ENCODE results near the gene SRSF7. TPM values are rescaled to one million over a fixed set of nuclear protein-coding genes. Genes with fewer than 3 reads are reported as not detected.
"Not testable (repeated sequence)": the region's sequence is repeated elsewhere in the genome, so short reads cannot be mapped to it uniquely, and the experiment has no call there.

Gene SRSF7
- polyA plus RNA-seq, 4 donors: 209 to 259 (median 233) TPM

DNA sequence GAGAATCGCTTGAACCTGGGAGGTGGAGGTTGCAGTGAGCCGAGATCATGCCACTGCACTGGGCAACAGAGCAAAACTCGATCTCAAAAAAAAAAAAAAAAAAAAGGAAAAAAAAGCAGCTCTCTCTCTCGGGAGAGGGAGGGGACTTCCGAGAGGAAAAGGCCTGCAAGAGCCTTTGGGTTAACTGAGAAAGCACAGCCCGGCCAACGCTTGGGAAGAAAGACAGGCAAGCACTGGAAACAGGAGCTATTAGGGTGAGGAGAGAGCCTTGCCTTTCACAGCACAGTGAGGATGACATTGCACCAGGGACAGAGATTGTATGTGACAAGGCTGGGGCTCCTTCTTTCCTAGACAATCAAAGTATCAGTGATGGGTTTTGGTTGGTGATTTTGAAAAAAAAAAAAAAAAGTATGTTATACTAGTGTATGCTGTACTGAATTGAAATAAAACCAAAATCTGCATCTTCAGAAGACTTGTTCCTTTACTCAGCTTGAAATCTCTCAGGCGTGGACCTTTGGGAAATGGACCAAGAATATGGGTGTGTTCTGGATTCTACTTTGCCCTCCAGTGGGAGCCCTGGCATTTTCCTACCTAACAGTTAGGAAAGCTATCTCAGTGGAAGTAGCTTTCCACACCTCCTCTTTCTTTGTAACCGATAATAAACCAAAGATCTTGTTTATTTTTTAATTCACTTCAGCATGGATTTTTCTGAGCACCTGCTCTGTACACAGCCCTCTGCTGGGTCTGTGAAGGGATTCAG is 16.7 kb downstream of the SRSF7 start:
- no peak for DNase-seq (ENCODE audit: low read depth in 4 of 4, low spot score in 2 of 4)

DNA sequence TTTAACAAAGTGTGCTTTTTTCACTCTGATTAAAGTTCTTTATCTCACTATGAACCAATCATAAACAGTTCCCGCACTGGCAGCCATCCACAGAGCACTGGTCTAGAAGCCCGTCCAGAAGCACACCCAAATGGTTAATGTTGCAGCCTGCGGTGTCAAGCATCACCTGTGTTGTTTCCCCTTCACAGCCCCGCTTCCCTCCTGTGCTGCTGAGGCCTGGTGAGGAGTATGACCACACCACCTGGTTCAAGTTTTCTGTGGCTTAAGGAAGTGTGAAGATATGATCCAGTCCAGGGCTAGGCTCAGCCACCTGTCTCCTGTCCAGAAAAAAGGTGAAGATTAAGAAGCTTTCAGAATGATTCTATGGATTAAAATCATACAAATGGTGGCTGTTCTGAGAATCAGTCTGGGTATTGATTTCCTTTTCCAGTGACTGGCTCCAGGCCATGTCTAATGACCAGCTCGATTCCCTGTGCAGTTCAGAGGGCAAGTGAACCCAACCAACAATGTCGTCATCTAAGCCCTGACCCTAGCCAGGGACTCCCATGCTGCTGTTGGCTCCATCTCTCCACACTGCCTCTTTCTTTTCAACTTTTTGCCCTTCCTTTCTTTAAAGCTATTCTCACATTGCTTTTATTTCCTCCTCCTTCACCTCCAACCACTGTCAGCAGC is 17.7 kb downstream of the SRSF7 start:
- no peak for DNase-seq (ENCODE audit: low read depth in 4 of 4, low spot score in 2 of 4)

DNA sequence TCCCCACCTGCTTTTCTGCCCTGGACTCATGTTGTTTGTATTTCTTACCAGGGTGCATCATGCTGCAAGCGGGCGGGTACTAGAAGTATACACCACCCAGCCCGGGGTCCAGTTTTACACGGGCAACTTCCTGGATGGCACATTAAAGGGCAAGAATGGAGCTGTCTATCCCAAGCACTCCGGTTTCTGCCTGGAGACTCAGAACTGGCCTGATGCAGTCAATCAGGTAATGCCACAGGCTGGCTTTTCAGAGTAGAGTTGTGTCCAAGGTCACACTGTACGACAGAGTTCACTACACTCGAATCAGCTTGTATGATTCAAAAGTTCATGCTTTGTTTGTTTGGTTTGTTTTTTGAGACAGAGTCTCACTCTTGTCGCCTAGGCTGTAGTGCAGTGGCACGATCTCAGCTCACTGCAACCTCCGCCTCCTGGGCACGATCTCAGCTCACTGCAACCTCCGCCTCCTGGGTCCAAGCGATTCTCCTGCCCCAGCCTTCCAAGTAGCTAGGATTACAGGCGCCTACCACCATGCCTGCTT is 19.4 kb downstream of the SRSF7 start:
- DNase-seq (ENCODE audit: low read depth in 4 of 4, low spot score in 2 of 4): no peak

GRCh38 chr2:38731090-38731489 is 20.1 kb downstream of the SRSF7 start:
- DNase-seq (ENCODE audit: low read depth in 4 of 4, low spot score in 2 of 4): no peak

DNA sequence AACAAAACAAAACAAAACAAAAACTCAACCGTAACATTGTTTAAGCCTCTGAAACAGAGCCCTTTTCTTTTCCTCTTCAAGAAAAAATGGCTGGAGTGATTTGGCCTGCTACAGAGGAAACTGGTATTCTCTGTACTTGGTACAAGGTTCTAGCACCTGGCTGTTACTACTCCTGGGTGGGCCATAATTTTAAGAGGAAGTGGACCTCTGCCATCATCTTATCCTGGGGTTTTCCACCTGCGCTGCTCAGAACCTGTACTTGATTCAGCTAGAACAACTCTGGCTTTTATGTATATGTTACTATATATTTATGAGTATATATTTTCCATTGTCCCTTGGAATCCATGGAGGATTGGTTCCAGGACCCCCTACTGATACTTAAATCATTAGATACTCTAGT is 22.5 kb downstream of the SRSF7 start:
- no peak for DNase-seq (ENCODE audit: low read depth in 4 of 4, low spot score in 2 of 4)

GRCh38 chr2:38727661-38728060 is 23.5 kb downstream of the SRSF7 start:
- DNase-seq (ENCODE audit: low read depth in 4 of 4, low spot score in 2 of 4): no peak

DNA sequence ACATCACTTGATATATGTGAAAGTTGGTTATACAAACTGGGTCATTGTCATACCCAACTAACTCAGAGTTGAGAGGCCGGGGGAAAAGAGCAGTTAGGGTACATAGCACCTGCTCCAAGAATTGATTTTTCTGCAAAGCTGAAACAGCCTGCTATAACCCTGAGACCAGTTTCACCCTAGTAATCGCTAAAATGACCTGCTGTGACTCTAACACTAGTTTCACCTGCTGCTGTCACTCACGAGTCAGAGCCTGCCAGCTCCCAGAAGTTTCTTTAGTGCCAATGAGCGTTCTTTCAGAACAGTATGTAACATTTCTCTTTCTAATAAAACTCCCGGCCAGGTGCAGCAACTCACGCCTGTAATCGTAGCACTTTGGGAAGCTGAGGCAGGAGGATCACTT is 28.0 kb downstream of the SRSF7 start:
- DNase-seq (ENCODE audit: low read depth in 4 of 4, low spot score in 2 of 4): no peak

DNA sequence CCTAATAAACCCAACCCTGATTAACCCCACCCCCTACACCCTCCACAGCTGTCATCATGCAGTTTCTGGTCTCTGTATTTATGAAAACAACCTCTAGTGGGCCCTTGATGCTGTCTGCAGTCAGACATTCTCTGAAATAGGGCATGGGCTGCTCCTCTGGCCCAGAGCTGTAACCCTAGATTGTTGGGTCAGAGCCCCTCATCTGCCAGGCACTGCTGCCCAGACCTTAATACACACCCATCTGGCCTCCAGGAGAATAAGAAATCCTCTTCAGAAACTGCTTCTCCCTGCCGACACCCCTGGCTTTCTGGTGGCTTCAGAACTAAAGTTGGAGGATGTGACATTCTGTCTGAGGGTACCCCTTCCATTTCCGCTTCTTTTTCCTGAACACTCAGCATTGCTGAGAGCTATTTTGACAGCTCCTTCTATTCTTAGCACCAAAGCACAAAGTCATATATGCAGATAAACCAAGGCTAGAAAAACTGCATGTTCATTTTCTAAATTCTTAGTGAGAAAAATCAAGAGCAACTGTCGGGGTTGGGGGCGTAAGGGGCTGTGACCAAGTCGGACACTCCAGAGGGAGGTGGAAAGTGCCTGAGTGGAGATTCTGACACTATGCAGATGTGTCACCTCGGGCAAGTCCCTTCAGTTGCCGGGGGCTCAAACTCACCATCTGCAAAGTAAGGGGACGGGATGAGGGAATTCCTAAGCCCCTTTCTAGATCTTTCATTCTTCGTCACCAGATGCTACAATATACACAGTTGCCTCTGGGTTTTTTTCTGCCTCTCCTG is 28.7 kb downstream of the SRSF7 start:
- DNase-seq (ENCODE audit: low read depth in 4 of 4, low spot score in 2 of 4): no peak

GRCh38 chr2:38720613-38721241 is 30.4 kb downstream of the SRSF7 start:
- DNase-seq (ENCODE audit: low read depth in 4 of 4, low spot score in 2 of 4): no peak

DNA sequence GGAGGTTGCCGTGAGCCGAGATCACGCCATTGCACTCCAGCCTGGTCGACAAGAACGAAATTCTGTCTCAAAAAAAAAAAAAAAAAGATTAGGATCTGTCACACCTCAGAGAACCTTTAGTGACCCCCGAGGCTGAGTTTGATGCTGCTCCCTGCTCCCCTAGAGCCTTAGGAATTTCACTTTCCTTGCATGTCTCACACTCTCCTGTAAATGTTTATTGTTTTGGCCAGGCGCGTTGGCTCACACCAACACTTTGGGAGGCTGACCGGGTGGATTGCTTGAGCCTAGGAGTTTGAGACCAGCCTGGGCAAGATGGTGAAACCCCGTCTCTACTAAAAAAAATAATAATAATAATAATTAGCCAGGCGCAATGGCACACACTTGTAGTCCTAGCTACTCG is 31.5 kb downstream of the SRSF7 start:
- no peak for DNase-seq (ENCODE audit: low read depth in 4 of 4, low spot score in 2 of 4)

DNA sequence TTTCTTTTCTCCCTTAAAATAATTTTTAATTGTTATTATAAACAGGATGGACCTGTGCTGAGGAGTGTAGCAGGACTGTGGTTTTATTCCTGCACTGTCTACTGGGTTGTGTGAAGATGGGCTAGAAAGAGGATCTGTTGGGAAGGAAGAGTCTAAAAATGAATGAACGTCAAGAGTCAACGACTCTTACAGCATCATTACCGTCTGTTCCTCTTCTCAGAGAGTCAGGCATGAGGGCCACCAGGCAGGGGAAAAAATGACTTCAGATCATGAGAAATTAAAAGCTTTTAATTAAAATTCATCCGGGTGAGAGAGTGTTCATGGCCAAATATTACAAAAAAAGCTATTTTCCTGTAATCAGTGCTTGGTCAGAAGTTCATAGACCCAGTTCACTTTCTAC is 32.6 kb downstream of the SRSF7 start:
- DNase-seq (ENCODE audit: low read depth in 4 of 4, low spot score in 2 of 4): no peak

GRCh38 chr2:38716185-38716584 is 35.0 kb downstream of the SRSF7 start:
- no peak for DNase-seq (ENCODE audit: low read depth in 4 of 4, low spot score in 2 of 4)

- not testable (repeated sequence) for DNase-seq (ENCODE audit: low read depth in 4 of 4, low spot score in 2 of 4)
These were observed 36.2 kb downstream of the SRSF7 start for GRCh38 chr2:38714941-38715340.

DNA sequence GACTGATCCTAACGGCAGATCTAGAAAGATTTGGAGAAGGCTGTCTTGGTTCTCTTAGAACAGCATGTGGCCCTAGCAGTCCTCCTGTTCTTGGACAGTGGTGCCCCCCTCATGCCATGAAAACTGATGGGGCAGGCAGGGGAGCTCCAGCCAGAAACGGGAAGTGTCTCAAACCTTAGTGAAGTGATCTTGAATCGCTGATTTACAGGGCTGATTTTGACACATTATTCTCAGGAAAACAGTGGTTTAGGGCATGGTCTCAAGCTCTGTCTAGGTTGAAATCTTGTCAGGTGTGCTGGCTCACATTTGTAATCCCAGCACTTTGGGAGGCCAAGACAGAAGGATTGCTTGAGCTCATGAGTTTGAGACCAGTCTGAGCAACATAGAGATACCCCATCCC is 37.8 kb downstream of the SRSF7 start:
- DNase-seq (ENCODE audit: low read depth in 4 of 4, low spot score in 2 of 4): no peak

GRCh38 chr2:38712871-38713270 is 38.3 kb downstream of the SRSF7 start:
- DNase-seq (ENCODE audit: low read depth in 4 of 4, low spot score in 2 of 4): no peak

DNA sequence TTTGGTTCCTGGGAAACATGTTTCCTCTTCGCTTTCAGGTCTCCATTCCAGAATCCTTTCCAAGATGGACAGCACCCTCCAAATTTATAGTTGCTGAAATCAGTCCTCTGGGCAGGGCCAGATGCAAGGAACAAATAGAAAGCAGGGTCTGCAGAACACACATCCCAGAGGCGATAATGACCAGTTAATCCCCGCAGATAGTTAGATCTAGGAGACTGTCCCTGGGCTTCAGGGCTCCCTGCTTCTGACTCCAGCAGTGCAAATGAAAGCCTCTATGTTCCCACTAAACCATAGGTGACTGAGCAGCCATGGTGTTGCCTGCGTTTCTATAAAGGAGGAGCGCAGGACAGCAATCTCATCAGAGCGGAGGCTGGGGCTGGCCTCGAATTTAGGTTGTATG is 38.7 kb downstream of the SRSF7 start:
- no peak for DNase-seq (ENCODE audit: low read depth in 4 of 4, low spot score in 2 of 4)

- no peak for DNase-seq (ENCODE audit: low read depth in 4 of 4, low spot score in 2 of 4)
These were observed 39.6 kb downstream of the SRSF7 start for GRCh38 chr2:38711558-38711957.

GRCh38 chr2:38709567-38710194 is 41.5 kb downstream of the SRSF7 start:
- DNase-seq (ENCODE audit: low read depth in 4 of 4, low spot score in 2 of 4): no peak

DNA sequence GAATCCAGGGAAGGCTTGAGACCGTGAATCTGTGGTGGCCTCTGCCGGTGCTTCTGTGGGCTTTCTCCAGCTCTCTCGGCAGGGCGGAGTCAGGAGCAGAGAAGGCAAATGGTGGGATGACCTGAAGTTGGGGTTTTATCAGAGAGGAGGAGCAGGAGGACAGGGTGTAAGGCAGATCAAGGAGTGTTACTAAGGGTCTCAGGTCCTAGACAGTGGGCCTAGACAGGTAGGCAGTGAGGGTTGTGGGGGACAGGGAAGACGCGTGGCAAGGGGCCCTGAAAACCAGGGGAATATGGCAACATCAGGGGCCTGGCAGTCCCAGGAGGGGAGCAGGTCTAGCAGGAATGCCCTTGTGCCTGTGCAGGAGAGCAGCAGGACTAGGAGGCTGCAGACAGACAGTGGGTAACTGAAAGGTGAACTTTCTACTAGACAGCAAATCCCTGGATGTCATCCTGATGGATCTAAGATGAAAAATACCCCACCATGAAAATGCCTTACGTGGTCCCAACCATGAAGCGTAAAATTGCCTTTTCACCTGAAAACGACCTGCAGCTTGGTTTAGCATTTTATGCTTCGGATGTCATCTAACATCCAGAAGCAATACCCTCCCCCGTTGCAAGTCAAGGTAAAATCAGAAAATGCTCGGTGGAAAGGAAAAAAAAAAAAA is 42.1 kb downstream of the SRSF7 start:
- DNase-seq (ENCODE audit: low read depth in 4 of 4, low spot score in 2 of 4): no peak

- DNase-seq (ENCODE audit: low read depth in 4 of 4, low spot score in 2 of 4): not testable (repeated sequence)
These were observed 42.7 kb downstream of the SRSF7 start for GRCh38 chr2:38708491-38708890.
